AG09319 (cell line): ENCODE measurements around the gene KIF18B.

Experiments used
- DNase-seq: peaks from one replicate; pipeline ENCODE4 v3.0.0-alpha.2; 2010; ENCODE audit warnings: low read depth; ENCODE audit errors: extremely low read depth
- TF ChIP-seq, protein P1 (sequence below): IDR thresholded peaks from 2 replicates; pipeline ENCODE4 v1.5.1; 2011; ENCODE audit warnings: low read depth, mild to moderate bottlenecking, inconsistent platforms, low read length, moderate library complexity

KIF18B gene

DNA sequence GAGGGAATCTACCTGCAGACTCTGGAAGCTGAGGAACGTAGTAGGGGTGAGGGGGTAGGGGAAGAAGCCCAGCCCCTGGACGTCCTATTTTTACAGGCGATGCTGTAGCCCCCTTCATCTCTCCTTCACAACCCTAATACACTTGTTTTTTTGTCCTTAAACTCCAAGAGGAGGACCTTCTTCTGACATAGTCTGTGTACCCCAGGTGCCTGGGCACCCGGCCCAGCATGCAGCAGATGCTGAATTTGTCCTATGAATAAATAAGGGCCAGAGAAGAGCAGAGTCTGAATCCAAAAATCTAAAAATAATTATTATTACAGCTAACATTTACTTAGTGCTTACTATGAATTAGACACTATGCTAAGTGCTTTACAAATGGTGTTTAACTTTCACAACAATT, 5.1 kb downstream of the KIF18B start:
- TF ChIP-seq, protein P1, sequence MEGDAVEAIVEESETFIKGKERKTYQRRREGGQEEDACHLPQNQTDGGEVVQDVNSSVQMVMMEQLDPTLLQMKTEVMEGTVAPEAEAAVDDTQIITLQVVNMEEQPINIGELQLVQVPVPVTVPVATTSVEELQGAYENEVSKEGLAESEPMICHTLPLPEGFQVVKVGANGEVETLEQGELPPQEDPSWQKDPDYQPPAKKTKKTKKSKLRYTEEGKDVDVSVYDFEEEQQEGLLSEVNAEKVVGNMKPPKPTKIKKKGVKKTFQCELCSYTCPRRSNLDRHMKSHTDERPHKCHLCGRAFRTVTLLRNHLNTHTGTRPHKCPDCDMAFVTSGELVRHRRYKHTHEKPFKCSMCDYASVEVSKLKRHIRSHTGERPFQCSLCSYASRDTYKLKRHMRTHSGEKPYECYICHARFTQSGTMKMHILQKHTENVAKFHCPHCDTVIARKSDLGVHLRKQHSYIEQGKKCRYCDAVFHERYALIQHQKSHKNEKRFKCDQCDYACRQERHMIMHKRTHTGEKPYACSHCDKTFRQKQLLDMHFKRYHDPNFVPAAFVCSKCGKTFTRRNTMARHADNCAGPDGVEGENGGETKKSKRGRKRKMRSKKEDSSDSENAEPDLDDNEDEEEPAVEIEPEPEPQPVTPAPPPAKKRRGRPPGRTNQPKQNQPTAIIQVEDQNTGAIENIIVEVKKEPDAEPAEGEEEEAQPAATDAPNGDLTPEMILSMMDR: no peak
- DNase-seq: no peak

- TF ChIP-seq, protein P1: no peak
- DNase-seq: no peak
Observed at GRCh38 chr17:44941712-44942331, 5.8 kb downstream of the KIF18B start.

DNA sequence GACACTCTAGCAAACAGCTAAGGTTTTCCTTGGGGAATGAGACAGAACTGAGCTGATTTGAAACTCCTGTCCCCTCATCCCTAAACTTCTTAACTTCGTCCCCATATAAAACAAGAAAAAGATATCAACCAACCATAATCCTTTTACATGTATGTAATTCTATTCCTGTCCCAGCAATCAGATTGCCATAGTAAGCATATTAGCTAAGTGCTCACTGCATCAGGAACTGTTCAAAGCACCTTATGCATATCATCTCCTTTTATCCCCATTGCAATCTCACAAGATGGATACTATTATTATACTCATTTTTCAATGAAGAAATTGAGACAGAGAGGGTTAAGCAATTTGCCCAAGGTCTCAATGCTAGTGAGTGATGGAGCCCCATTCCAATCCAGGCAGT, 6.8 kb downstream of the KIF18B start:
- no peak for DNase-seq
- TF ChIP-seq, protein P1: no peak

DNA sequence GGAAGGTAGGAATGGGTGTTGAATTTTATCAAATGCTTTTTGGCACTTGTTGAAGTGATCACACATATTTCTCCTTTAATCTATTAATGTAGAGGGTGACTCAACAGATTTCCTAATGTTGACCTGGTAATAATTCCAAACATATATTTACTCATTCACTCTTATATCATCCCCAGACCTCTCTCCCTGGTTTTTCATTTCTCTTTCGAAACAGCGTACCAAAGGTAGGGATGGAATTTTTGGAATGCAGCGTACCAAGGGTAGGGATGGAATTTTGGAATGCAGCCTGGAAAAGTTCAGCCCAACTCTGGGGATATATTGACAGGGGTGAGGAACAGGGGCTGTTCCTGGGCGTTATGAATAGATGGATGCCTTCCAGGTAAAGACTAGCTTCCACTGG, 7.3 kb downstream of the KIF18B start:
- TF ChIP-seq, protein P1: no peak
- no peak for DNase-seq

DNA sequence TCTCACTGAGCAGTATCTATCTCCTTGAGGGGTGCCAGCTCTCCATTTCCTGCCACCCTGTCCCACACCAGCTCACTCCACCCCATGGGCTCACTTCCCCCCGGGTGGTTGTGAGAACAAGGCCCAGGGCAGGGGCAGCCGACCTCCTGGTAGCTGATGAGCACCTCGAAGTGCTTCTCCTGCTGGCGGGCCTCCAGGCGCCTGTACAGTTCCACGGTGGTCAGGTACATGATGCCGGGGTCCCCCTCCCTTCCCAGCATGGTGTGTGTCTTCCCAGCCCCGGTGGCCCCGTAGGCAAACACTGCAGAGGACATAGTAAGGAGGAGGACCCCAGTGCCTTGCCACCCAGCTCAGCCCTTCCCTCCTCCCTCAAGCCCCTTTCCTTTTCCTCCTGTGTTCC, 12.5 kb downstream of the KIF18B start:
- TF ChIP-seq, protein P1: no peak
- no peak for DNase-seq

DNA sequence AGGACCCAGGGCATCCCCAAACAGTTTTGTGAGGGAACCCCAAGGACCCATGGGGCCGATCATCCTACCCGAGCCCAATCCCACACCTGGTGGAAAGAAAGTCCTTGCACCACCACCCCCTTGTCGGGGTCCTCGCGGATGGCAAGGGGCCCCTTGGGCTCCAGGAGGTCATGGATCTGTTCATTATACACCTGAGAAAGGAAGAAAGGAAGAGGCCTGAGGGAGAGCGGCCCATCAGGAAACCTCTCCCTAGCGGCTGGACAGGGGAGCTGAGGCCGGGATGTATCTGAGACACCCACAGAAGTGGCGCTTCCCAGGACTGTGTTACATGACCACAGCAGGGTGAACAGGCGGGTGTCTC, 12.8 kb downstream of the KIF18B start:
- TF ChIP-seq, protein P1: no peak
- DNase-seq: no peak

- DNase-seq: no peak
- TF ChIP-seq, protein P1: no peak
Observed at GRCh38 chr17:44933824-44934744, 13.5 kb downstream of the KIF18B start.
